DOHH2 (cell line): ENCODE data around the gene CLIC1.

Experiments used
- H3F3A ChIP-seq: fragments of 200-600 bp; sonication (generic), shearing (Covaris generic); 2 replicates; pipeline ENCODE4 v1.6.0; 2016; ENCODE audit warnings: antibody characterized with exemption, mild to moderate bottlenecking; ENCODE audit not compliant: control insufficient read depth, insufficient read depth
- H3K27ac ChIP-seq: fragments of 200-600 bp; sonication (generic); 2 replicates; pipeline ENCODE4 v1.5.1; 2014; ENCODE audit warnings: low read depth, mild to moderate bottlenecking, low read length, moderate library complexity
- H3K27me3 ChIP-seq: fragments of 200-600 bp; sonication (generic); 2 replicates; pipeline ENCODE4 v1.6.1; 2014; ENCODE audit warnings: mild to moderate bottlenecking, low read length, mixed read lengths; ENCODE audit not compliant: control insufficient read depth
- H3K36me3 ChIP-seq: fragments of 200-600 bp; sonication (generic); 2 replicates; pipeline ENCODE4 v1.6.1; 2014; ENCODE audit warnings: mild to moderate bottlenecking, low read length, moderate library complexity, mixed read lengths; ENCODE audit not compliant: control insufficient read depth
- H3K4me1 ChIP-seq: fragments of 200-600 bp; sonication (generic); 2 replicates; pipeline ENCODE4 v1.6.1; 2014; ENCODE audit warnings: mild to moderate bottlenecking, low read length, mixed read lengths; ENCODE audit not compliant: control insufficient read depth
- H3K4me2 ChIP-seq: fragments of 200-600 bp; sonication (generic); 2 replicates; pipeline ENCODE4 v1.6.0; 2014; ENCODE audit warnings: mild to moderate bottlenecking, low read length, moderate library complexity
- H3K4me3 ChIP-seq: fragments of 200-600 bp; sonication (generic); 2 replicates; pipeline ENCODE4 v1.5.1; 2014; ENCODE audit warnings: mild to moderate bottlenecking, low read length, mixed read lengths
- H3K79me2 ChIP-seq: fragments of 200-600 bp; sonication (generic); 2 replicates; pipeline ENCODE4 v1.6.1; 2014; ENCODE audit warnings: mild to moderate bottlenecking, low read length, mixed read lengths; ENCODE audit not compliant: control insufficient read depth
- H3K9me2 ChIP-seq: fragments of 200-600 bp; sonication (generic); replicated peaks from 2 replicates; pipeline ENCODE4 v1.6.1; 2014; ENCODE audit warnings: mild to moderate bottlenecking, low read length, mixed read lengths; ENCODE audit not compliant: control insufficient read depth
- H3K9me3 ChIP-seq: fragments of 200-600 bp; sonication (generic); 2 replicates; pipeline ENCODE4 v1.6.1; 2014; ENCODE audit warnings: antibody characterized with exemption, low read length, mixed read lengths; ENCODE audit not compliant: control insufficient read depth, insufficient read depth
- H4K20me1 ChIP-seq: fragments of 200-600 bp; sonication (generic); 2 replicates; pipeline ENCODE4 v1.6.0; 2014; ENCODE audit warnings: low read depth, mild to moderate bottlenecking, antibody characterized with exemption, low read length, moderate library complexity; ENCODE audit not compliant: control insufficient read depth, insufficient read depth
- EZH2phosphoT487 ChIP-seq: fragments of 200-600 bp; sonication (generic); IDR thresholded peaks from 2 replicates; pipeline ENCODE4 v1.6.1; 2017; ENCODE audit warnings: borderline replicate concordance, mild to moderate bottlenecking, antibody characterized with exemption, low read length, moderate library complexity, mixed read lengths
- TF ChIP-seq, protein P1 (sequence below): fragments of 200-600 bp; sonication (generic); IDR thresholded peaks from one replicate; pipeline ENCODE4 v1.5.1; 2014; ENCODE audit warnings: antibody characterized with exemption, mild to moderate bottlenecking, low read depth, low read length; ENCODE audit not compliant: poor library complexity, severe bottlenecking

Gene CLIC1

GRCh38 chr6:31782126-31782855 is 46.0 kb upstream of the CLIC1 start:
- Histone ChIP-seq H3K27me3 (no peaks in the 10 kb centered on the region), H3K36me3 (peaks cover 81% of the 10 kb centered on the region), H3K27ac (no peak overlapping the region), H3K9me2 (no peaks in the 10 kb centered on the region), H3K4me3 (no peak overlapping the region), H3F3A (no peaks in the 10 kb centered on the region), H3K4me2 (no peak overlapping the region), H3K79me2 (no peaks in the 10 kb centered on the region), H4K20me1 (no peaks in the 10 kb centered on the region), H3K9me3 (no peaks in the 10 kb centered on the region), H3K4me1 (peaks cover 7% of the 10 kb centered on the region)
- TF ChIP-seq EZH2phosphoT487: no peak
- TF ChIP-seq, protein P1, sequence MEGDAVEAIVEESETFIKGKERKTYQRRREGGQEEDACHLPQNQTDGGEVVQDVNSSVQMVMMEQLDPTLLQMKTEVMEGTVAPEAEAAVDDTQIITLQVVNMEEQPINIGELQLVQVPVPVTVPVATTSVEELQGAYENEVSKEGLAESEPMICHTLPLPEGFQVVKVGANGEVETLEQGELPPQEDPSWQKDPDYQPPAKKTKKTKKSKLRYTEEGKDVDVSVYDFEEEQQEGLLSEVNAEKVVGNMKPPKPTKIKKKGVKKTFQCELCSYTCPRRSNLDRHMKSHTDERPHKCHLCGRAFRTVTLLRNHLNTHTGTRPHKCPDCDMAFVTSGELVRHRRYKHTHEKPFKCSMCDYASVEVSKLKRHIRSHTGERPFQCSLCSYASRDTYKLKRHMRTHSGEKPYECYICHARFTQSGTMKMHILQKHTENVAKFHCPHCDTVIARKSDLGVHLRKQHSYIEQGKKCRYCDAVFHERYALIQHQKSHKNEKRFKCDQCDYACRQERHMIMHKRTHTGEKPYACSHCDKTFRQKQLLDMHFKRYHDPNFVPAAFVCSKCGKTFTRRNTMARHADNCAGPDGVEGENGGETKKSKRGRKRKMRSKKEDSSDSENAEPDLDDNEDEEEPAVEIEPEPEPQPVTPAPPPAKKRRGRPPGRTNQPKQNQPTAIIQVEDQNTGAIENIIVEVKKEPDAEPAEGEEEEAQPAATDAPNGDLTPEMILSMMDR: no peak

DNA sequence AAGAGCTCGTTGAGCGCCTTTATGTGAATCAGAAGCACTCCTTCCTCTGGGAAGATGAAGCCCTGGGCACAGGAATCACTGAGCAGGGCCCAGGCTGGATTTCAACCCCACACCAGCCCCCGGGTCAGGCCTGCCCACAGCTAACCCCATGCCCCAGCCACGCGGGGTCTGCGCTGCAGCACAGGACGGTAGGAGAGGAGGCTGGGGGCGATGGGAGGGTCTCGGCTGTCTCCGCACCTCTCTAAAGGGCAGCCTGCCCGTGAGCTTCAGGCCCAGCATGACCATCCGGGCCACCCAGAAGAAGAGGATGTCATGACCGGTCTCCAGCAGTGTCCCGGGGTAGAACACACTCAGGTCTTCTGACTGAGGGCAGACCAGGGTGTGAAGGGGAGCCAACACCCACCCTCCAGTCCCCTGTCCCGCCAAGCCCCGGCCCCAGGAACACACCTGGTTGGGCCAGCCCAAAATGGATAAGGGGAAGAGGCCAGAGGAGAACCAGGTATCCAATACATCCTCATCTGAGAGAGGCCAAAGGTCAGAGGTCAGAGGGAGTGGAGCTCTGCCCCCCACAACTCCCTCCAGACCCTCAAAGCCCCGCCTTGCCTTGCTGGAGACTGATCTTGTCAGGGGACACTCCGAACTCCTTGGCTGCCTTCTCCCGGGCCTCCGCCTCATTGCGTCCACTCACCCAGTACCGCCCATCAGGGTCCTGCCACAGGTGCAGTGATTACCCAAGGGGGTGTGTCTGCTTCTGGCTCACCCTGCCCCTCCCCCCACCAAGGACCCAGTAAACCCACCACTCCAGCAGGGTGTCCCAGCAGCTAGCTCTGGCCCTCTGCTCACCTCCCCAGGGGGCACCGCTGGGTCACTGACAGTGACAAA is 45.2 kb upstream of the CLIC1 start:
- H4K20me1 ChIP-seq: no peaks in the 10 kb centered on the region
- H3K9me3 ChIP-seq: no peaks in the 10 kb centered on the region

DNA sequence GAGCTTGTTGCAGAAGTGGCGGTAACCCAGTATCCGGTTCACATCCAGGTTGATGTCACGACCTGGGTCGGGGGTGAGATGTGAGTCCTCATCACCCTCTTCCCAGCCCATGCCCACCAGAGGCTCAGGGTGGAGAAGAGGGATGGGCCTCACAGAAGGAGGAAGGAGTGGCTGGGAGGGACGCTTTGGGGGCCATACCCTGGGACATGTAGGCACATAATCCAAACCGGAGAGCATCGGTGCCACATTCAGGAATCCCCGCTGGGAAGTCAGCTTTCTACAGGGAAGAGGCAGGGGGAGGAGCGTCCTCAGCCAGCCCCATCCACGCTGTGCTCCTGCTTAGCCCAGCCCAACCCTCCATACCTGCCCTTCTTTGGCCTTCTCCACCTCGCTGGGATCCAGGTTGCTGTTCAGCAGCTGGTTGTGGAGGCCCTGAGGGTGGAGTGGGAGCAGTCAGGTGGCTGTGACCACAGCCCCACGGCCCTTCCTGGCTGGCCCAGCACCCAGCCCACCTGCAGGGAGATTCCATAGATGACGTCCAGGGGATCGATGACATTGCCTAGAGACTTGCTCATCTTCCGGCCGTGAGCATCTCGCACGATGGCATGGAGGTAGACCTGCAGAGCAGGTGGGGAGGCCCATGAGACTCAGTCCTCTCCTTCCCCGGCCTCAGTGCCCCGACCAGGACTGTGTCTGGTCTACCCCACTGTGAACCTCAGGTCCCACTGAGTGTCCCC is 44.3 kb upstream of the CLIC1 start:
- Histone ChIP-seq H3K4me3 (no peak overlapping the region), H3K27me3 (no peaks in the 10 kb centered on the region), H3K36me3 (peaks cover 74% of the 10 kb centered on the region), H3K9me2 (no peaks in the 10 kb centered on the region), H3K4me2 (no peak overlapping the region), H4K20me1 (no peaks in the 10 kb centered on the region), H3K27ac (no peak overlapping the region), H3K4me1 (peaks cover 17% of the 10 kb centered on the region), H3K79me2 (no peaks in the 10 kb centered on the region), H3F3A (no peaks in the 10 kb centered on the region), H3K9me3 (no peaks in the 10 kb centered on the region)
- no peak for TF ChIP-seq EZH2phosphoT487

More for the DNA sequence above, 45.2 kb upstream of the CLIC1 start:
- Histone ChIP-seq H3K4me1 (peaks cover 15% of the 10 kb centered on the region), H3K27ac (no peak overlapping the region), H3K27me3 (no peaks in the 10 kb centered on the region), H3K9me2 (no peaks in the 10 kb centered on the region), H3K36me3 (peaks cover 80% of the 10 kb centered on the region), H3K79me2 (no peaks in the 10 kb centered on the region), H3F3A (no peaks in the 10 kb centered on the region), H3K4me3 (no peak overlapping the region), H3K4me2 (no peak overlapping the region)
- TF ChIP-seq EZH2phosphoT487: no peak
- TF ChIP-seq, protein P1: no peak
